Suprapubic skin (tissue), 4 donors: ENCODE measurements around the gene REPIN1. TPM values are rescaled to one million over a fixed set of nuclear protein-coding genes. Genes with fewer than 3 reads are reported as not detected.

Source experiments
- DNase-seq, 2 donors: peaks; one replicate each; pipeline ENCODE4 v3.0.0-alpha.2; 2019; ENCODE audit warnings: low spot score in 2 of 2
- H3K27ac ChIP-seq: fragments of 200-600 bp; sonication (generic); one replicate; pipeline ENCODE4 v1.5.1; 2019
- H3K27me3 ChIP-seq: fragments of 200-600 bp; sonication (generic); one replicate; pipeline ENCODE4 v1.5.1; 2019
- H3K36me3 ChIP-seq: fragments of 200-600 bp; sonication (generic); one replicate; pipeline ENCODE4 v1.5.1; 2019
- H3K4me1 ChIP-seq: fragments of 200-600 bp; sonication (generic); one replicate; pipeline ENCODE4 v1.5.1; 2019
- H3K4me3 ChIP-seq: fragments of 200-600 bp; sonication (generic); one replicate; pipeline ENCODE4 v1.5.1; 2019; ENCODE audit warnings: mild to moderate bottlenecking
- H3K9me3 ChIP-seq: fragments of 200-600 bp; sonication (generic); one replicate; pipeline ENCODE4 v1.5.1; 2019
- CTCF ChIP-seq, 2 donors: fragments of 200-600 bp in 1 of 2; fragments of 450-650 bp in 1 of 2; sonication (generic) in 1 of 2; IDR thresholded peaks; one replicate each; pipeline ENCODE4 v1.5.1; 2016 to 2019; ENCODE audit warnings: antibody characterized with exemption in 2 of 2, mild to moderate bottlenecking in 1 of 2, moderate library complexity in 1 of 2
- EP300 ChIP-seq: sonication (generic); formaldehyde crosslinking; IDR thresholded peaks from one replicate; pipeline ENCODE4 v1.6.1; 2017; ENCODE audit warnings: antibody characterized with exemption
- POLR2A ChIP-seq, 2 donors: fragments of 450-650 bp; IDR thresholded peaks; one replicate each; pipeline ENCODE4 v1.6.1; 2017; ENCODE audit warnings: antibody characterized with exemption in 2 of 2, mild to moderate bottlenecking in 2 of 2, moderate library complexity in 2 of 2
- POLR2AphosphoS5 ChIP-seq, 3 donors: sonication (generic); formaldehyde crosslinking; IDR thresholded peaks; one replicate each; pipeline ENCODE4 v1.6.1; 2017; ENCODE audit warnings: antibody characterized with exemption in 3 of 3
- WGBS: methylation state at CpG from one replicate; pipeline ENCODE4 v1.1.5; 2018; 5-methylcytosine and 5-hydroxymethylcytosine counted together
- total RNA-seq, 4 donors: library from RNA; depleted of rRNA; stranded (reverse); fragments of >200 nt; gene quantifications; one replicate each; pipeline ENCODE4 v1.1.0, GENCODE V29; 2016

The REPIN1 gene
- total RNA-seq, 4 donors from 2014 or later: 56.1 to 75.5 (median 73.7) TPM

- DNase-seq: no peak
These were observed 11.4 kb upstream of the REPIN1 start for GRCh38 chr7:150357270-150357669.

GRCh38 chr7:150357771-150358427 lies 10.7 kb upstream of the REPIN1 start:
- Histone ChIP-seq H3K9me3 (no peaks in the 10 kb centered on the region), H3K4me1 (peaks cover 7% of the 10 kb centered on the region), H3K27ac (no peak overlapping the region), H3K27me3 (no peaks in the 10 kb centered on the region), H3K4me3 (no peak overlapping the region), H3K36me3 (no peaks in the 10 kb centered on the region)
- no peak for TF ChIP-seq POLR2A (IDR thresholded peaks at IDR 0.05)
- no peak for TF ChIP-seq EP300
- TF ChIP-seq CTCF (IDR thresholded peaks at IDR 0.05): no peak
- TF ChIP-seq POLR2AphosphoS5 (IDR thresholded peaks at IDR 0.05): no peak
- WGBS: 72% methylated on average over 13 of the region's 13 CpGs
- DNase-seq: no peak

More at GRCh38 chr7:150357270-150357669, 11.4 kb upstream of the REPIN1 start:
- no peaks in the 10 kb centered on the region for H3K9me3 ChIP-seq
- TF ChIP-seq EP300 (no peak), POLR2A (IDR thresholded peaks at IDR 0.05) (no peak), POLR2AphosphoS5 (IDR thresholded peaks at IDR 0.05) (no peak)
- WGBS: 51% methylated on average over 9 of the region's 9 CpGs
- H3K27me3 ChIP-seq: no peaks in the 10 kb centered on the region
- H3K4me3 ChIP-seq: no peak overlapping the region
- no peak overlapping the region for H3K27ac ChIP-seq
- H3K4me1 ChIP-seq: peaks cover 7% of the 10 kb centered on the region
- no peaks in the 10 kb centered on the region for H3K36me3 ChIP-seq

- H3K4me3 ChIP-seq: no peak overlapping the region
- H3K27ac ChIP-seq: no peak overlapping the region
- H3K4me1 ChIP-seq: peaks cover 7% of the 10 kb centered on the region
- no peaks in the 10 kb centered on the region for H3K36me3 ChIP-seq
- H3K27me3 ChIP-seq: no peaks in the 10 kb centered on the region
- WGBS: 93% methylated on average over 4 of the region's 4 CpGs
- H3K9me3 ChIP-seq: no peaks in the 10 kb centered on the region
- no peak for TF ChIP-seq EP300
- TF ChIP-seq CTCF (IDR thresholded peaks at IDR 0.05): no peak
- no peak for TF ChIP-seq POLR2AphosphoS5 (IDR thresholded peaks at IDR 0.05)
- TF ChIP-seq POLR2A (IDR thresholded peaks at IDR 0.05): no peak
- no peak for DNase-seq
These were observed 10.2 kb upstream of the REPIN1 start for GRCh38 chr7:150358433-150358832.

DNA sequence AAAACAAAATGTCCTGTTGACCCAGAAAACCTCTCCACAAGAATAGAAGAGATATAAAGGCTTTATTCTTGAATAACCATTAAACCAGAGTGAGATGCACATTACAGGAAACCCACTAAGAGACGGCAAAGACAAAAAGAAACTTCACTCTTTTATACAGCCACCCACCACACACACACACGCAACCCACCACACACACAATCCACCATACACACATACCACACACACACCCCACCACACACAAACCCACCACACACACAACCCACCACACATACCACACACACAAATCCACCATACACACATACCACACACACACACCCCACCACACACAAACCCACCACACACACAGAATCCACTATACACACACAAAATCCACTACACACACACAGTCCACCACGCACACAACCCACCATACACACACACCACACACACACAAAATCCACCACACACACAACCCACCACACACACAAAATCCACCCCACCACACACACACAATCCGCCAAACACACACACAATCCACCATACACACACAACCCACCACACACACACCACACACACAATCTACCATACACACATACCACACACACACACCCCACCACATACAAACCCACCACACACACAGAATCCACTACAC lies 9.5 kb upstream of the REPIN1 start:
- 82% methylated on average over 4 of the region's 4 CpGs for WGBS

GRCh38 chr7:150359622-150360362 lies 8.8 kb upstream of the REPIN1 start:
- TF ChIP-seq CTCF (IDR thresholded peaks at IDR 0.05) (no peak), EP300 (no peak), POLR2AphosphoS5 (IDR thresholded peaks at IDR 0.05) (no peak), POLR2A (IDR thresholded peaks at IDR 0.05) (no peak)
- no peak overlapping the region for H3K4me3 ChIP-seq
- no peak for DNase-seq
- no peaks in the 10 kb centered on the region for H3K36me3 ChIP-seq
- WGBS: 93% methylated on average over 2 of the region's 2 CpGs
- peaks cover 7% of the 10 kb centered on the region for H3K4me1 ChIP-seq
- H3K27me3 ChIP-seq: no peaks in the 10 kb centered on the region
- no peaks in the 10 kb centered on the region for H3K9me3 ChIP-seq
- no peak overlapping the region for H3K27ac ChIP-seq

More for the DNA sequence above, 9.5 kb upstream of the REPIN1 start:
- H3K4me1 ChIP-seq: peaks cover 7% of the 10 kb centered on the region
- H3K27me3 ChIP-seq: no peaks in the 10 kb centered on the region
- H3K27ac ChIP-seq: no peak overlapping the region
- no peaks in the 10 kb centered on the region for H3K36me3 ChIP-seq
- no peak overlapping the region for H3K4me3 ChIP-seq
- no peak for DNase-seq
- H3K9me3 ChIP-seq: no peaks in the 10 kb centered on the region
- TF ChIP-seq POLR2A (IDR thresholded peaks at IDR 0.05): no peak
- TF ChIP-seq CTCF (IDR thresholded peaks at IDR 0.05): no peak
- TF ChIP-seq POLR2AphosphoS5 (IDR thresholded peaks at IDR 0.05): no peak
